K562 (cell line): Measurements from ENCODE around the gene CLCNKA. TPM values are rescaled to one million over a fixed set of nuclear protein-coding genes. Genes with fewer than 3 reads are reported as not detected.
A peak's percentile ranks its signal among the peaks of the same experiment; 100 is the strongest.

Experiments used
- ERF ChIP-seq: fragments of 450-650 bp; formaldehyde crosslinking; IDR thresholded peaks from 2 replicates; pipeline ENCODE4 v1.4.0; 2020; ENCODE audit warnings: mild to moderate bottlenecking, mixed read lengths
- EWSR1 ChIP-seq: fragments of 450-650 bp; IDR thresholded peaks from 2 replicates; pipeline ENCODE4 v1.6.1; 2018; ENCODE audit warnings: borderline replicate concordance, mild to moderate bottlenecking, low read depth, moderate library complexity; ENCODE audit not compliant: partially characterized antibody
- RFX5 ChIP-seq: IDR thresholded peaks from 2 replicates; pipeline ENCODE4 v1.6.1; 2011; ENCODE audit warnings: low read depth, mild to moderate bottlenecking, improper control_type of control experiment, low read length
- SIN3A ChIP-seq, 2 experiments: fragments of 150-350 bp in 1 of 2; IDR thresholded peaks; 2 replicates each; pipeline ENCODE4 v1.6.1; 2011 to 2016; ENCODE audit warnings: borderline replicate concordance in 2 of 2, low read depth in 2 of 2, low read length in 2 of 2, mild to moderate bottlenecking in 2 of 2, moderate library complexity in 2 of 2; ENCODE audit not compliant: control insufficient read depth in 1 of 2
- TGIF2 ChIP-seq: sonication (generic); formaldehyde crosslinking; IDR thresholded peaks from 2 replicates; pipeline ENCODE4 v1.8.1; 2022; ENCODE audit warnings: mild to moderate bottlenecking, missing genetic modification reagents, moderate library complexity
- ZNF124 ChIP-seq: sonication (generic); formaldehyde crosslinking; IDR thresholded peaks from 2 replicates; pipeline ENCODE4 v1.8.1; 2022; ENCODE audit warnings: missing genetic modification reagents
- ZNF133 ChIP-seq: fragments of 250-450 bp; sonication (Bioruptor Pico); IDR thresholded peaks from 2 replicates; pipeline ENCODE4 v1.4.0; 2020; ENCODE audit warnings: mild to moderate bottlenecking
- ZNF830 ChIP-seq: fragments of 250-450 bp; sonication (Bioruptor Pico); IDR thresholded peaks from 2 replicates; pipeline ENCODE4 v1.5.0; 2021; ENCODE audit warnings: mild to moderate bottlenecking
- polyA plus RNA-seq, 8 experiments: library from polyadenylated mRNA; depleted of rRNA in 4 of 8; stranded (reverse) in 5 of 8; unstranded in 3 of 8; fragments of >200 nt; fragmentation: Nextera tagmentation in 2 of 8; fragmentation: Illumina TruSeq in 1 of 8; extraction: Ambion mirVana in 2 of 8; extraction: Trizol in 1 of 8; gene quantifications; 2 replicates each; pipeline versions ENCODE4 v1.2.1 to v1.2.3, GENCODE V29; 2011 to 2014; ENCODE audit warnings: inconsistent platforms in 1 of 8, missing spikeins in 1 of 8
- total RNA-seq, 7 experiments: library from RNA; depleted of rRNA in 6 of 7; stranded (reverse); fragments of >200 nt in 6 of 7; fragmentation: Illumina TruSeq in 2 of 7; extraction: Trizol in 2 of 7; gene quantifications; 2 replicates each; pipeline versions ENCODE4 v1.2.1 to v1.2.3, GENCODE V29; 2011 to 2021; ENCODE audit warnings: low replicate concordance in 1 of 7
- TF ChIP-seq, protein P1 (sequence below): fragments of 450-650 bp; IDR thresholded peaks from 2 replicates; pipeline ENCODE4 v1.6.1; 2016; ENCODE audit warnings: mild to moderate bottlenecking
- TF ChIP-seq, protein P2 (sequence below), 3 experiments: fragments of 200-800 bp in 1 of 3; sonication (Bioruptor generic) in 1 of 3; sonication (generic) in 1 of 3; formaldehyde crosslinking in 1 of 3; IDR thresholded peaks; 2 replicates each; pipeline versions ENCODE4 v1.6.1 to v1.8.0; 2016 to 2022; ENCODE audit warnings: mild to moderate bottlenecking in 2 of 3, missing compliant biosample characterization in 2 of 3, missing genetic modification characterization in 2 of 3, missing genetic modification reagents in 1 of 3
- TF ChIP-seq, protein P3 (sequence below): fragments of 250-450 bp; sonication (Bioruptor Pico); IDR thresholded peaks from 2 replicates; pipeline ENCODE4 v1.9.0; 2021; ENCODE audit warnings: mild to moderate bottlenecking, inconsistent platforms
- TF ChIP-seq, protein P4 (sequence below): fragments of 250-450 bp; sonication (Bioruptor Pico); IDR thresholded peaks from 2 replicates; pipeline ENCODE4 v1.4.0; 2020; ENCODE audit warnings: mild to moderate bottlenecking, moderate library complexity

CLCNKA gene
- total and polyA plus RNA-seq, 9 of the 15 experiments (the other 6 are each of a cell fraction or from before 2014, with no cell fraction given) = 0.03 to 0.37 (median 0.10) TPM; not detected in 3

DNA sequence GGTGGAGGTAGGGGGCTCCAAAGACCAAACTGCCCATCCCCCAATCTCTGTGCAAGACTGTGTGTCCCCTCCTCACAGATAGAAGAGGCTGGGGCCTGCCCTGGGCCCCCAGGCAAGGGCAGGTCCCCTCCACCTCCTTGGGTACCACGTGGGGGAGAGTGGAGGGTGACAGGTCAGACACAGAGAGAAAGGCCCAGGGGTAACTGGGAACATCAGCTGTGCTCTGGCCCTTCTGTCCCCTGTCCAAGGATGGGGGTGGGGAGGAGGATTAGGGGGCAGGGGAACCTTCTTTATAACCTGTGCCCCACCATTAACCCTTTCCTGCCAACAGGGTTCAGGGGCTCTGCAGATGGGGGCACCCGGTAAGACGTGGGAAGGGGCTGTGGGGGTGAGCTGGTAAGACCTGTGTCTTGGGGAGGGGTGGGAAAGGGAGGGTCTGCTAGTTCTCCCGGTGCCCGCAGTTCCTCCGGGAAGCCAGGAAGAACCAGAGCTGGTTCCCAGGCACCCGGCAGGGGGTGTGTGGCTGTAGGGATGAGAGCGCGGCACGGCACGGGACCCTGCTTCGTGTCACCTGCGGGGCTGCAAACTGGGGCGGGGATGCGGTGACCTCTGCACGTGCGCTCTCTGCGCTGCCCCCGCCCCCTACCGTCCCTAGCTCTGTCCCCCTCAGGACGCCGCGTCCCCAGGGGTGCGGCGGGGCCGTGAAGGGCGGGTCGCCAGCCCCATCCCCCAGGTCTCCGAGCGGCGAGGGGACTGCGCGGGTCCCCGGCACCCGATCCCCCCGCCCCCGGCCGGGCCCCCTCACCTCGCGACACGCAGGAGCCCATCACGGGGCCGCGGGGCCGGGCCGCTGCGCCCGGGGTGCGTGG, 51.0 kb downstream of the CLCNKA start (continued):
- TF ChIP-seq, protein P1, sequence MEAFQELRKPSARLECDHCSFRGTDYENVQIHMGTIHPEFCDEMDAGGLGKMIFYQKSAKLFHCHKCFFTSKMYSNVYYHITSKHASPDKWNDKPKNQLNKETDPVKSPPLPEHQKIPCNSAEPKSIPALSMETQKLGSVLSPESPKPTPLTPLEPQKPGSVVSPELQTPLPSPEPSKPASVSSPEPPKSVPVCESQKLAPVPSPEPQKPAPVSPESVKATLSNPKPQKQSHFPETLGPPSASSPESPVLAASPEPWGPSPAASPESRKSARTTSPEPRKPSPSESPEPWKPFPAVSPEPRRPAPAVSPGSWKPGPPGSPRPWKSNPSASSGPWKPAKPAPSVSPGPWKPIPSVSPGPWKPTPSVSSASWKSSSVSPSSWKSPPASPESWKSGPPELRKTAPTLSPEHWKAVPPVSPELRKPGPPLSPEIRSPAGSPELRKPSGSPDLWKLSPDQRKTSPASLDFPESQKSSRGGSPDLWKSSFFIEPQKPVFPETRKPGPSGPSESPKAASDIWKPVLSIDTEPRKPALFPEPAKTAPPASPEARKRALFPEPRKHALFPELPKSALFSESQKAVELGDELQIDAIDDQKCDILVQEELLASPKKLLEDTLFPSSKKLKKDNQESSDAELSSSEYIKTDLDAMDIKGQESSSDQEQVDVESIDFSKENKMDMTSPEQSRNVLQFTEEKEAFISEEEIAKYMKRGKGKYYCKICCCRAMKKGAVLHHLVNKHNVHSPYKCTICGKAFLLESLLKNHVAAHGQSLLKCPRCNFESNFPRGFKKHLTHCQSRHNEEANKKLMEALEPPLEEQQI = no peak
- TF ChIP-seq SIN3A (IDR thresholded peaks at IDR 0.05; ENCODE audit: borderline replicate concordance in 2 of 2, control insufficient read depth in 1 of 2, low read depth in 2 of 2, low read length in 2 of 2) (no peak), RFX5 (no peak), ZNF133 (CRISPR knock-in tag) (no peak), ZNF830 (CRISPR knock-in tag) (no peak), EWSR1 (no peak), ZNF124 (CRISPR knock-in tag) (no peak), TGIF2 (CRISPR knock-in tag) (no peak), ERF (no peak)
- TF ChIP-seq, protein P2, sequence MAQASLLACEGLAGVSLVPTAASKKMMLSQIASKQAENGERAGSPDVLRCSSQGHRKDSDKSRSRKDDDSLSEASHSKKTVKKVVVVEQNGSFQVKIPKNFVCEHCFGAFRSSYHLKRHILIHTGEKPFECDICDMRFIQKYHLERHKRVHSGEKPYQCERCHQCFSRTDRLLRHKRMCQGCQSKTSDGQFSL (CRISPR knock-in tag; IDR thresholded peaks at IDR 0.05) = peak; percentile 3; the same call in 1 of the 2 replicates
- TF ChIP-seq, protein P2 (tag; IDR thresholded peaks at IDR 0.05) = no peak
- TF ChIP-seq, protein P3, sequence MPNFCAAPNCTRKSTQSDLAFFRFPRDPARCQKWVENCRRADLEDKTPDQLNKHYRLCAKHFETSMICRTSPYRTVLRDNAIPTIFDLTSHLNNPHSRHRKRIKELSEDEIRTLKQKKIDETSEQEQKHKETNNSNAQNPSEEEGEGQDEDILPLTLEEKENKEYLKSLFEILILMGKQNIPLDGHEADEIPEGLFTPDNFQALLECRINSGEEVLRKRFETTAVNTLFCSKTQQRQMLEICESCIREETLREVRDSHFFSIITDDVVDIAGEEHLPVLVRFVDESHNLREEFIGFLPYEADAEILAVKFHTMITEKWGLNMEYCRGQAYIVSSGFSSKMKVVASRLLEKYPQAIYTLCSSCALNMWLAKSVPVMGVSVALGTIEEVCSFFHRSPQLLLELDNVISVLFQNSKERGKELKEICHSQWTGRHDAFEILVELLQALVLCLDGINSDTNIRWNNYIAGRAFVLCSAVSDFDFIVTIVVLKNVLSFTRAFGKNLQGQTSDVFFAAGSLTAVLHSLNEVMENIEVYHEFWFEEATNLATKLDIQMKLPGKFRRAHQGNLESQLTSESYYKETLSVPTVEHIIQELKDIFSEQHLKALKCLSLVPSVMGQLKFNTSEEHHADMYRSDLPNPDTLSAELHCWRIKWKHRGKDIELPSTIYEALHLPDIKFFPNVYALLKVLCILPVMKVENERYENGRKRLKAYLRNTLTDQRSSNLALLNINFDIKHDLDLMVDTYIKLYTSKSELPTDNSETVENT (CRISPR knock-in tag) = no peak
- TF ChIP-seq, protein P4, sequence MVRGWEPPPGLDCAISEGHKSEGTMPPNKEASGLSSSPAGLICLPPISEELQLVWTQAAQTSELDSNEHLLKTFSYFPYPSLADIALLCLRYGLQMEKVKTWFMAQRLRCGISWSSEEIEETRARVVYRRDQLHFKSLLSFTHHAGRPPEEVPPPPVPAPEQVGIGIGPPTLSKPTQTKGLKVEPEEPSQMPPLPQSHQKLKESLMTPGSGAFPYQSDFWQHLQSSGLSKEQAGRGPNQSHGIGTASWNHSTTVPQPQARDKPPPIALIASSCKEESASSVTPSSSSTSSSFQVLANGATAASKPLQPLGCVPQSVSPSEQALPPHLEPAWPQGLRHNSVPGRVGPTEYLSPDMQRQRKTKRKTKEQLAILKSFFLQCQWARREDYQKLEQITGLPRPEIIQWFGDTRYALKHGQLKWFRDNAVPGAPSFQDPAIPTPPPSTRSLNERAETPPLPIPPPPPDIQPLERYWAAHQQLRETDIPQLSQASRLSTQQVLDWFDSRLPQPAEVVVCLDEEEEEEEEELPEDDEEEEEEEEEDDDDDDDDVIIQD (CRISPR knock-in tag) = no peak
